CD14-positive monocyte (primary cell): ENCODE results near the gene MTUS2. TPM values are rescaled to one million over a fixed set of nuclear protein-coding genes. Genes with fewer than 3 reads are reported as not detected.

Source experiments
- DNase-seq, 3 donors: peaks; one replicate each; pipeline ENCODE4 v3.0.0-alpha.2; 2011 to 2022
- H2AFZ ChIP-seq: 2 replicates; pipeline ENCODE4 v1.6.0; 2012; ENCODE audit warnings: mild to moderate bottlenecking, low read depth, low read length, inconsistent platforms; ENCODE audit not compliant: insufficient read depth, poor library complexity, severe bottlenecking
- H3K27ac ChIP-seq, 2 donors: 1 replicate in 1 of 2; 2 replicates in 1 of 2; pipeline ENCODE4 v1.5.1; 2012 to 2013; ENCODE audit warnings: low read length in 2 of 2, control low read depth in 1 of 2, inconsistent platforms in 1 of 2, low read depth in 1 of 2, mild to moderate bottlenecking in 1 of 2
- H3K27me3 ChIP-seq, 2 donors: one replicate each; pipeline versions ENCODE4 v1.6.0 to v1.6.1; 2011 to 2013; ENCODE audit warnings: low read length in 2 of 2; ENCODE audit not compliant: control insufficient read depth in 2 of 2, insufficient read depth in 2 of 2
- H3K36me3 ChIP-seq, 2 donors: replicated peaks in 1 of 2; 1 replicate in 1 of 2; 2 replicates in 1 of 2; pipeline versions ENCODE4 v1.5.1 to v1.6.1; 2012 to 2013; ENCODE audit warnings: low read length in 2 of 2, control low read depth in 1 of 2, inconsistent platforms in 1 of 2, mild to moderate bottlenecking in 1 of 2; ENCODE audit not compliant: insufficient read depth in 2 of 2, control insufficient read depth in 1 of 2
- H3K4me1 ChIP-seq, 2 donors: 1 replicate in 1 of 2; 2 replicates in 1 of 2; pipeline versions ENCODE4 v1.5.1 to v1.6.1; 2012 to 2013; ENCODE audit warnings: low read length in 2 of 2, control low read depth in 1 of 2, inconsistent platforms in 1 of 2, mild to moderate bottlenecking in 1 of 2, moderate library complexity in 1 of 2; ENCODE audit not compliant: insufficient read depth in 2 of 2, control insufficient read depth in 1 of 2
- H3K4me2 ChIP-seq: replicated peaks from 2 replicates; pipeline ENCODE3; 2012; ENCODE audit warnings: low read length, moderate library complexity, mild to moderate bottlenecking; ENCODE audit not compliant: poor library complexity, severe bottlenecking; ENCODE audit errors: extremely low read depth
- H3K4me3 ChIP-seq, 3 experiments: fragments of 200-600 bp in 1 of 3; sonication (generic) in 1 of 3; replicated peaks in 1 of 3; 1 replicate in 2 of 3; 2 replicates in 1 of 3; pipeline ENCODE4 v1.5.1; 2011 to 2013; ENCODE audit warnings: low read length in 3 of 3, mild to moderate bottlenecking in 3 of 3, control low read depth in 2 of 3, low read depth in 2 of 3, inconsistent platforms in 1 of 3, moderate library complexity in 1 of 3
- H3K79me2 ChIP-seq: 2 replicates; pipeline ENCODE4 v1.6.0; 2012; ENCODE audit warnings: mild to moderate bottlenecking, control low read depth, inconsistent platforms, low read length, moderate library complexity; ENCODE audit not compliant: insufficient read depth
- H3K9ac ChIP-seq: 2 replicates; pipeline ENCODE4 v1.6.0; 2017; ENCODE audit warnings: low read length, mild to moderate bottlenecking; ENCODE audit not compliant: insufficient read depth, poor library complexity, severe bottlenecking
- H3K9me3 ChIP-seq, 2 donors: replicated peaks in 1 of 2; 1 replicate in 1 of 2; 2 replicates in 1 of 2; pipeline versions ENCODE4 v1.5.1 to v1.6.1; 2012 to 2013; ENCODE audit warnings: low read length in 2 of 2, control low read depth in 1 of 2; ENCODE audit not compliant: control insufficient read depth in 1 of 2, insufficient read depth in 1 of 2
- H4K20me1 ChIP-seq: 2 replicates; pipeline ENCODE4 v1.6.0; 2012; ENCODE audit warnings: mild to moderate bottlenecking, low read length, control low read depth, moderate library complexity; ENCODE audit not compliant: insufficient read depth
- H3K27ac Mint-ChIP-seq, 7 donors: one replicate each; pipeline ENCODE4 v1.8.0; 2020; ENCODE audit warnings: mild to moderate bottlenecking in 7 of 7, mixed read lengths in 7 of 7, moderate library complexity in 6 of 7, inconsistent platforms in 2 of 7
- H3K27me3 Mint-ChIP-seq, 3 donors: one replicate each; pipeline ENCODE4 v1.8.0; 2021 to 2022; ENCODE audit warnings: low read depth in 3 of 3, mild to moderate bottlenecking in 3 of 3, mixed read lengths in 3 of 3, moderate library complexity in 3 of 3, inconsistent platforms in 1 of 3
- H3K36me3 Mint-ChIP-seq, 2 donors: one replicate each; pipeline ENCODE4 v1.8.0; 2020; ENCODE audit warnings: mixed read lengths in 2 of 2, inconsistent platforms in 1 of 2, mild to moderate bottlenecking in 1 of 2
- H3K4me1 Mint-ChIP-seq: one replicate; pipeline ENCODE4 v1.8.0; 2020; ENCODE audit warnings: mild to moderate bottlenecking, mixed read lengths
- H3K4me3 Mint-ChIP-seq, 2 donors: one replicate each; pipeline ENCODE4 v1.8.0; 2020; ENCODE audit warnings: mild to moderate bottlenecking in 2 of 2, mixed read lengths in 2 of 2, moderate library complexity in 1 of 2
- H3K9me3 Mint-ChIP-seq, 7 donors: one replicate each; pipeline ENCODE4 v1.8.0; 2020 to 2022; ENCODE audit warnings: mixed read lengths in 7 of 7, mild to moderate bottlenecking in 6 of 7, moderate library complexity in 6 of 7, inconsistent platforms in 2 of 7
- CTCF ChIP-seq: fragments of 200-600 bp; IDR thresholded peaks from one replicate; pipeline ENCODE4 v1.8.0; 2022; ENCODE audit warnings: antibody characterized with exemption, mild to moderate bottlenecking
- WGBS: methylation state at CpG from one replicate; pipeline ENCODE4 v1.1.5; 2013; ENCODE audit warnings: missing lambda C conversion rate; ENCODE audit not compliant: insufficient coverage; 5-methylcytosine and 5-hydroxymethylcytosine counted together
- intact Hi-C, 2 donors: fragments of 100-400 bp; cut with micrococcal nuclease; formaldehyde crosslinking; loops; one replicate each; pipeline versions ENCODE4 v1.15.0 to v1.15.1; 2023
- polyA plus RNA-seq, 3 donors: library from polyadenylated mRNA; depleted of rRNA in 1 of 3; unstranded in 2 of 3; stranded (reverse) in 1 of 3; fragments of 300-500 nt in 2 of 3; fragments of >200 nt in 1 of 3; fragmentation: Illumina TruSeq in 2 of 3; gene quantifications; 1 replicate in 2 of 3; 2 replicates in 1 of 3; pipeline ENCODE4 v1.2.3, GENCODE V29; 2012 to 2021

MTUS2 gene
- polyA plus RNA-seq, 3 donors, result 0.04 TPM; not detected in 2

- Mint-ChIP-seq H3K4me1 (peaks cover 17% of the 10 kb centered on the region), H3K27me3 (peaks cover 0 to 6% (median 5%) of the 10 kb centered on the region in 3 donors), H3K4me3 (no peak overlapping the region), H3K36me3 (no peaks in the 10 kb centered on the region), H3K9me3 (peaks cover 0 to 8% (median 0%) of the 10 kb centered on the region in 7 donors), H3K27ac (no peak overlapping the region)
- intact Hi-C loops, result no loop called here
- H3K9ac ChIP-seq, result no peak overlapping the region
- no peaks in the 10 kb centered on the region for H3K36me3 ChIP-seq
- WGBS, result 0% methylated on average over 2 of the region's 3 CpGs
- no peaks in the 10 kb centered on the region for H3K9me3 ChIP-seq
- H2AFZ ChIP-seq, result no peak overlapping the region
- no peak for DNase-seq
- no peak overlapping the region for H3K4me3 ChIP-seq
- no peaks in the 10 kb centered on the region for H3K79me2 ChIP-seq
- no peaks in the 10 kb centered on the region for H4K20me1 ChIP-seq
- no peaks in the 10 kb centered on the region for H3K27me3 ChIP-seq
- no peak for TF ChIP-seq CTCF
- H3K4me1 ChIP-seq, result peaks cover 10 to 14% of the 10 kb centered on the region in 2 donors
- H3K27ac ChIP-seq, result no peak overlapping the region
- H3K4me2 ChIP-seq, result no peak overlapping the region
These were observed 340.7 kb downstream of the MTUS2 start for GRCh38 chr13:29160862-29161261.

GRCh38 chr13:29161676-29162075, 341.5 kb downstream of the MTUS2 start:
- DNase-seq, result no peak
- intact Hi-C loops, result no loop called here
- peaks cover 23% of the 10 kb centered on the region for H3K4me1 Mint-ChIP-seq
- no peak overlapping the region for H2AFZ ChIP-seq
- H3K9ac ChIP-seq, result no peak overlapping the region
- H3K4me2 ChIP-seq, result no peak overlapping the region
- H3K4me1 ChIP-seq, result peaks cover 17 to 20% of the 10 kb centered on the region in 2 donors
- no peak for TF ChIP-seq CTCF
- H3K9me3 ChIP-seq, result no peaks in the 10 kb centered on the region
- no peaks in the 10 kb centered on the region for H3K36me3 ChIP-seq
- H3K4me3 ChIP-seq, result no peak overlapping the region
- 75% methylated on average over 6 of the region's 6 CpGs for WGBS
- no peak overlapping the region for H3K4me3 Mint-ChIP-seq
- no peaks in the 10 kb centered on the region for H3K36me3 Mint-ChIP-seq
- H4K20me1 ChIP-seq, result no peaks in the 10 kb centered on the region
- no peaks in the 10 kb centered on the region for H3K27me3 ChIP-seq
- no peaks in the 10 kb centered on the region for H3K79me2 ChIP-seq
- no peak overlapping the region for H3K27ac ChIP-seq
- no peak overlapping the region for H3K27ac Mint-ChIP-seq
- peaks cover 0 to 6% (median 3%) of the 10 kb centered on the region in 3 donors for H3K27me3 Mint-ChIP-seq
- peaks cover 0 to 5% (median 0%) of the 10 kb centered on the region in 7 donors for H3K9me3 Mint-ChIP-seq
